K562 (cell line): ENCODE results near the gene EPM2A. TPM values are rescaled to one million over a fixed set of nuclear protein-coding genes. Genes with fewer than 3 reads are reported as not detected.

Source experiments
- ARID2 ChIP-seq: fragments of 450-650 bp; IDR thresholded peaks from 2 replicates; pipeline ENCODE4 v1.6.1; 2017; ENCODE audit warnings: antibody characterized with exemption, mild to moderate bottlenecking
- BDP1 ChIP-seq: IDR thresholded peaks from 3 replicates; pipeline ENCODE4 v1.6.1; 2011; ENCODE audit not compliant: insufficient read length, insufficient read depth
- BRD9 ChIP-seq: fragments of 450-650 bp; IDR thresholded peaks from 2 replicates; pipeline ENCODE4 v1.6.1; 2018; ENCODE audit warnings: low read depth; ENCODE audit not compliant: partially characterized antibody
- CBX5 ChIP-seq: IDR thresholded peaks from 2 replicates; pipeline ENCODE4 v1.6.1; 2014; ENCODE audit warnings: low read depth, borderline replicate concordance
- HIVEP1 ChIP-seq: fragments of 250-450 bp; sonication (Bioruptor Pico); IDR thresholded peaks from 2 replicates; pipeline ENCODE4 v1.4.0; 2020; ENCODE audit warnings: mild to moderate bottlenecking
- MCM7 ChIP-seq, 2 experiments: fragments of 450-650 bp; IDR thresholded peaks; 2 replicates each; pipeline ENCODE4 v1.6.1; 2016 to 2018
- TEAD4 ChIP-seq, 2 experiments: sonication (generic) in 1 of 2; formaldehyde crosslinking in 1 of 2; IDR thresholded peaks; 2 replicates each; pipeline versions ENCODE4 v1.6.1 to v1.8.0; 2012 to 2022; ENCODE audit warnings: borderline replicate concordance in 1 of 2, inconsistent platforms in 1 of 2, low read length in 1 of 2, mild to moderate bottlenecking in 1 of 2, missing genetic modification reagents in 1 of 2
- ZNF121 ChIP-seq: sonication (generic); formaldehyde crosslinking; conservative IDR thresholded peaks from 2 replicates; pipeline ENCODE4 v1.8.0; 2022; ENCODE audit warnings: missing genetic modification reagents
- ZSCAN32 ChIP-seq: fragments of 450-650 bp; formaldehyde crosslinking; IDR thresholded peaks from 2 replicates; pipeline ENCODE4 v1.4.0; 2020; ENCODE audit warnings: mild to moderate bottlenecking, moderate library complexity
- polyA plus RNA-seq, 8 experiments: library from polyadenylated mRNA; depleted of rRNA in 4 of 8; stranded (reverse) in 5 of 8; unstranded in 3 of 8; fragments of >200 nt; fragmentation: Nextera tagmentation in 2 of 8; fragmentation: Illumina TruSeq in 1 of 8; extraction: Ambion mirVana in 2 of 8; extraction: Trizol in 1 of 8; gene quantifications; 2 replicates each; pipeline versions ENCODE4 v1.2.1 to v1.2.3, GENCODE V29; 2011 to 2014; ENCODE audit warnings: inconsistent platforms in 1 of 8, missing spikeins in 1 of 8
- total RNA-seq, 7 experiments: library from RNA; depleted of rRNA in 6 of 7; stranded (reverse); fragments of >200 nt in 6 of 7; fragmentation: Illumina TruSeq in 2 of 7; extraction: Trizol in 2 of 7; gene quantifications; 2 replicates each; pipeline versions ENCODE4 v1.2.1 to v1.2.3, GENCODE V29; 2011 to 2021; ENCODE audit warnings: low replicate concordance in 1 of 7
- TF ChIP-seq, protein P1 (sequence below): fragments of 450-650 bp; IDR thresholded peaks from 2 replicates; pipeline ENCODE4 v1.6.1; 2016; ENCODE audit warnings: low read depth
- TF ChIP-seq, protein P2 (sequence below): IDR thresholded peaks from 2 replicates; pipeline ENCODE4 v1.6.1; 2011; ENCODE audit not compliant: insufficient read length; ENCODE audit errors: extremely low read depth
- TF ChIP-seq, protein P3 (sequence below): sonication (generic); formaldehyde crosslinking; IDR thresholded peaks from 2 replicates; pipeline ENCODE4 v1.8.1; 2023; ENCODE audit warnings: mild to moderate bottlenecking, missing genetic modification reagents
- TF ChIP-seq, protein P4 (sequence below): sonication (generic); formaldehyde crosslinking; IDR thresholded peaks from 2 replicates; pipeline ENCODE4 v1.5.0; 2020; ENCODE audit warnings: missing genetic modification reagents

EPM2A gene
- total and polyA plus RNA-seq, 9 of the 15 experiments (the other 6 are each of a cell fraction or from before 2014, with no cell fraction given): 0.35 to 5.3 (median 2.5) TPM

DNA sequence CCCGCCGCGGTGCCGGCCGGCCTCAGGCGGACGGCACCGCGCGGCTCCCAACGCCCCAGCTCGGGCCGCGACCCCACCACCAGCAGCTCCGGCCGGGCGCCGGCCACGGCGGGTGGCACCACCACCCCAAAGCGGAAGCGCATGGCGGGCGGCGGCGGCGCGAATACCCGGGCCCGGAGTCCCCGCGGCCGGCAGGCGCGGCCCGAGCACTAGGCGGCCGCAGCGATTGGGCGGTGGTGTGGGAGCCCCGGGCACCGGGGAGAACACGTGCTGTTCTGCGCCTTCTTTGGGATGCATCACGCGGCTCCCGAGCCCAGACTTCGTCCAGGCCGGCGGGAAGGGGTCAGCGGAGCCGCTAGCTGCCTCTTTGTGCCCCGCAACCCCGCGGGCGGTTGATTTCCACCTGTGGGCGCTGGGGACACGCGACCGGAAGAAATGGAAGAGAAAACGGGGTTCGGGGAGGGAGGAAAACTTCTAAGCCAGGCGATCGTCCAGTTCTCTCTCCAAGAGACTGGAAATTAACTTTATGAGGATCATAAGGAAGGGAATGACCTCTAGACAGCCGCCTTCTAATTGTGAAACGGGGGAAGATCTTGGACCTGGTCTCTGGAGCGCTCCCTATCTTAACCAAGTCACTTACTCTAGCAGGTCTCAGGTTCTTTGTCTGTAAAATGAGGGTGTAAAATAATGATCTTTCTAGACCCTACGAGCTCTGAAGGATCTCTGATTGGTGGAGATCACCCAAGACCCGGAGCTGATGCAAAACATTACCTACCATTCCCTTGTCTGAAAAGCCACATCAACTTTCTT lies at the start of gene EPM2A (continued):
- no peak for TF ChIP-seq CBX5
- TF ChIP-seq, protein P1, sequence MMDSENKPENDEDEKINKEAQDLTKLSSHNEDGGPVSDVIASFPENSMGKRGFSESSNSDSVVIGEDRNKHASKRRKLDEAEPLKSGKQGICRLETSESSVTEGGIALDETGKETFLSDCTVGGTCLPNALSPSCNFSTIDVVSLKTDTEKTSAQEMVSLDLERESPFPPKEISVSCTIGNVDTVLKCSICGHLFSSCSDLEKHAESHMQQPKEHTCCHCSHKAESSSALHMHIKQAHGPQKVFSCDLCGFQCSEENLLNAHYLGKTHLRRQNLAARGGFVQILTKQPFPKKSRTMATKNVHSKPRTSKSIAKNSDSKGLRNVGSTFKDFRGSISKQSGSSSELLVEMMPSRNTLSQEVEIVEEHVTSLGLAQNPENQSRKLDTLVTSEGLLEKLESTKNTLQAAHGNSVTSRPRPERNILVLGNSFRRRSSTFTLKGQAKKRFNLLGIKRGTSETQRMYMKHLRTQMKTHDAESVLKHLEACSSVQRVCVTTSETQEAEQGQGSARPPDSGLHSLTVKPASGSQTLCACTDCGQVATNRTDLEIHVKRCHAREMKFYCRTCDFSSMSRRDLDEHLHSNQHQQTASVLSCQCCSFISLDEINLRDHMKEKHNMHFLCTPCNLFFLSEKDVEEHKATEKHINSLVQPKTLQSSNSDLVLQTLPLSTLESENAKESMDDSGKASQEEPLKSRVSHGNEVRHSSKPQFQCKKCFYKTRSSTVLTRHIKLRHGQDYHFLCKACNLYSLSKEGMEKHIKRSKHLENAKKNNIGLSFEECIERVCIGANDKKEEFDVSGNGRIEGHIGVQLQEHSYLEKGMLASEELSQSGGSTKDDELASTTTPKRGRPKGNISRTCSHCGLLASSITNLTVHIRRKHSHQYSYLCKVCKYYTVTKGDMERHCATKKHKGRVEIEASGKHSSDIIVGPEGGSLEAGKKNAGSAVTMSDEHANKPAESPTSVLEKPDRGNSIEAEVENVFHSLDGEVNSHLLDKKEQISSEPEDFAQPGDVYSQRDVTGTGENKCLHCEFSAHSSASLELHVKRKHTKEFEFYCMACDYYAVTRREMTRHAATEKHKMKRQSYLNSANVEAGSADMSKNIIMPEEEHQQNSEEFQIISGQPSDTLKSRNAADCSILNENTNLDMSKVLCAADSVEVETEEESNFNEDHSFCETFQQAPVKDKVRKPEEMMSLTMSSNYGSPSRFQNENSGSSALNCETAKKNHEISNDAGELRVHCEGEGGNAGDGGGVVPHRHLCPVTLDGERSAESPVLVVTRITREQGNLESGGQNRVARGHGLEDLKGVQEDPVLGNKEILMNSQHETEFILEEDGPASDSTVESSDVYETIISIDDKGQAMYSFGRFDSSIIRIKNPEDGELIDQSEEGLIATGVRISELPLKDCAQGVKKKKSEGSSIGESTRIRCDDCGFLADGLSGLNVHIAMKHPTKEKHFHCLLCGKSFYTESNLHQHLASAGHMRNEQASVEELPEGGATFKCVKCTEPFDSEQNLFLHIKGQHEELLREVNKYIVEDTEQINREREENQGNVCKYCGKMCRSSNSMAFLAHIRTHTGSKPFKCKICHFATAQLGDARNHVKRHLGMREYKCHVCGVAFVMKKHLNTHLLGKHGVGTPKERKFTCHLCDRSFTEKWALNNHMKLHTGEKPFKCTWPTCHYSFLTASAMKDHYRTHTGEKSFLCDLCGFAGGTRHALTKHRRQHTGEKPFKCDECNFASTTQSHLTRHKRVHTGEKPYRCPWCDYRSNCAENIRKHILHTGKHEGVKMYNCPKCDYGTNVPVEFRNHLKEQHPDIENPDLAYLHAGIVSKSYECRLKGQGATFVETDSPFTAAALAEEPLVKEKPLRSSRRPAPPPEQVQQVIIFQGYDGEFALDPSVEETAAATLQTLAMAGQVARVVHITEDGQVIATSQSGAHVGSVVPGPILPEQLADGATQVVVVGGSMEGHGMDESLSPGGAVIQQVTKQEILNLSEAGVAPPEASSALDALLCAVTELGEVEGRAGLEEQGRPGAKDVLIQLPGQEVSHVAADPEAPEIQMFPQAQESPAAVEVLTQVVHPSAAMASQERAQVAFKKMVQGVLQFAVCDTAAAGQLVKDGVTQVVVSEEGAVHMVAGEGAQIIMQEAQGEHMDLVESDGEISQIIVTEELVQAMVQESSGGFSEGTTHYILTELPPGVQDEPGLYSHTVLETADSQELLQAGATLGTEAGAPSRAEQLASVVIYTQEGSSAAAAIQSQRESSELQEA: no peak
- TF ChIP-seq MCM7 (IDR thresholded peaks at IDR 0.05): no peak
- TF ChIP-seq ARID2: 0 out of 2 replicates have a peak, but pooled peaks have one; percentile 32
- no peak for TF ChIP-seq BDP1
- TF ChIP-seq, protein P2, sequence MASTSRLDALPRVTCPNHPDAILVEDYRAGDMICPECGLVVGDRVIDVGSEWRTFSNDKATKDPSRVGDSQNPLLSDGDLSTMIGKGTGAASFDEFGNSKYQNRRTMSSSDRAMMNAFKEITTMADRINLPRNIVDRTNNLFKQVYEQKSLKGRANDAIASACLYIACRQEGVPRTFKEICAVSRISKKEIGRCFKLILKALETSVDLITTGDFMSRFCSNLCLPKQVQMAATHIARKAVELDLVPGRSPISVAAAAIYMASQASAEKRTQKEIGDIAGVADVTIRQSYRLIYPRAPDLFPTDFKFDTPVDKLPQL: no peak
- TF ChIP-seq HIVEP1 (CRISPR knock-in tag): no peak
- TF ChIP-seq ZSCAN32 (CRISPR knock-in tag): no peak
- no peak for TF ChIP-seq TEAD4 (IDR thresholded peaks at IDR 0.05; ENCODE audit: low read length)
- TF ChIP-seq TEAD4 (CRISPR knock-in tag; IDR thresholded peaks at IDR 0.05; ENCODE audit: borderline replicate concordance): peak; percentile 83
- TF ChIP-seq, protein P3, sequence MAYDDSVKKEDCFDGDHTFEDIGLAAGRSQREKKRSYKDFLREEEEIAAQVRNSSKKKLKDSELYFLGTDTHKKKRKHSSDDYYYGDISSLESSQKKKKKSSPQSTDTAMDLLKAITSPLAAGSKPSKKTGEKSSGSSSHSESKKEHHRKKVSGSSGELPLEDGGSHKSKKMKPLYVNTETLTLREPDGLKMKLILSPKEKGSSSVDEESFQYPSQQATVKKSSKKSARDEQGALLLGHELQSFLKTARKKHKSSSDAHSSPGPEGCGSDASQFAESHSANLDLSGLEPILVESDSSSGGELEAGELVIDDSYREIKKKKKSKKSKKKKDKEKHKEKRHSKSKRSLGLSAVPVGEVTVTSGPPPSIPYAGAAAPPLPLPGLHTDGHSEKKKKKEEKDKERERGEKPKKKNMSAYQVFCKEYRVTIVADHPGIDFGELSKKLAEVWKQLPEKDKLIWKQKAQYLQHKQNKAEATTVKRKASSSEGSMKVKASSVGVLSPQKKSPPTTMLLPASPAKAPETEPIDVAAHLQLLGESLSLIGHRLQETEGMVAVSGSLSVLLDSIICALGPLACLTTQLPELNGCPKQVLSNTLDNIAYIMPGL (CRISPR knock-in tag): no peak
- TF ChIP-seq, protein P4, sequence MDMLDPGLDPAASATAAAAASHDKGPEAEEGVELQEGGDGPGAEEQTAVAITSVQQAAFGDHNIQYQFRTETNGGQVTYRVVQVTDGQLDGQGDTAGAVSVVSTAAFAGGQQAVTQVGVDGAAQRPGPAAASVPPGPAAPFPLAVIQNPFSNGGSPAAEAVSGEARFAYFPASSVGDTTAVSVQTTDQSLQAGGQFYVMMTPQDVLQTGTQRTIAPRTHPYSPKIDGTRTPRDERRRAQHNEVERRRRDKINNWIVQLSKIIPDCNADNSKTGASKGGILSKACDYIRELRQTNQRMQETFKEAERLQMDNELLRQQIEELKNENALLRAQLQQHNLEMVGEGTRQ (CRISPR knock-in tag): peak; percentile 73
- TF ChIP-seq ZNF121 (CRISPR knock-in tag): no peak
- TF ChIP-seq BRD9: no peak
